T-helper 2 cell treated with Interferon-gamma antibody and Interleukin-4, amounts not matched to agents 5 μg/mL and 100 μg/mL, for 36 hours (primary cell): Measurements from ENCODE around the gene B9D1.

Experiments
- DNase-seq: peaks from one replicate; pipeline ENCODE4 v3.0.0; 2021; ENCODE audit warnings: low spot score
- H3K27ac Mint-ChIP-seq: one replicate; pipeline ENCODE4 v1.8.0; 2021; ENCODE audit warnings: mild to moderate bottlenecking, mixed read lengths
- H3K27me3 Mint-ChIP-seq: one replicate; pipeline ENCODE4 v1.8.0; 2021; ENCODE audit warnings: low read depth, mixed read lengths
- H3K36me3 Mint-ChIP-seq: one replicate; pipeline ENCODE4 v1.8.0; 2021; ENCODE audit warnings: low read depth, mixed read lengths
- H3K4me1 Mint-ChIP-seq: one replicate; pipeline ENCODE4 v1.8.0; 2021; ENCODE audit warnings: low read depth, mixed read lengths
- H3K4me3 Mint-ChIP-seq: one replicate; pipeline ENCODE4 v1.8.0; 2022; ENCODE audit warnings: mild to moderate bottlenecking, moderate library complexity, mixed read lengths
- H3K9me3 Mint-ChIP-seq: one replicate; pipeline ENCODE4 v1.8.0; 2021; ENCODE audit warnings: mixed read lengths

B9D1 gene

GRCh38 chr17:19399750-19400450 is 37.4 kb upstream of the B9D1 start:
- Mint-ChIP-seq H3K4me1 (peaks cover 2% of the 10 kb centered on the region), H3K9me3 (no peaks in the 10 kb centered on the region), H3K27ac (no peak overlapping the region)

GRCh38 chr17:19398301-19399181 is 36.0 kb upstream of the B9D1 start:
- no peak overlapping the region for H3K4me3 Mint-ChIP-seq
- H3K4me1 Mint-ChIP-seq: peaks cover 2% of the 10 kb centered on the region
- no peak for DNase-seq
- peaks cover 21% of the 10 kb centered on the region for H3K27me3 Mint-ChIP-seq
- H3K36me3 Mint-ChIP-seq: no peaks in the 10 kb centered on the region
- no peaks in the 10 kb centered on the region for H3K9me3 Mint-ChIP-seq
- H3K27ac Mint-ChIP-seq: no peak overlapping the region

More at GRCh38 chr17:19399750-19400450, 37.4 kb upstream of the B9D1 start:
- no peaks in the 10 kb centered on the region for H3K36me3 Mint-ChIP-seq
- no peak for DNase-seq
- H3K4me3 Mint-ChIP-seq: no peak overlapping the region
- H3K27me3 Mint-ChIP-seq: peaks cover 13% of the 10 kb centered on the region

- Mint-ChIP-seq H3K4me3 (no peak overlapping the region), H3K36me3 (no peaks in the 10 kb centered on the region), H3K27me3 (peaks cover 29% of the 10 kb centered on the region), H3K9me3 (no peaks in the 10 kb centered on the region), H3K27ac (no peak overlapping the region), H3K4me1 (peaks cover 2% of the 10 kb centered on the region)
- no peak for DNase-seq
Measured at GRCh38 chr17:19397556-19398041, 35.1 kb upstream of the B9D1 start.

GRCh38 chr17:19392303-19392702 is 29.8 kb upstream of the B9D1 start:
- H3K27ac Mint-ChIP-seq: no peak overlapping the region
- no peak overlapping the region for H3K4me3 Mint-ChIP-seq
- H3K27me3 Mint-ChIP-seq: peaks cover 37% of the 10 kb centered on the region
- no peaks in the 10 kb centered on the region for H3K4me1 Mint-ChIP-seq
- H3K36me3 Mint-ChIP-seq: no peaks in the 10 kb centered on the region
- H3K9me3 Mint-ChIP-seq: no peaks in the 10 kb centered on the region
- no peak for DNase-seq

- Mint-ChIP-seq H3K27ac (no peak overlapping the region), H3K9me3 (no peaks in the 10 kb centered on the region), H3K27me3 (peaks cover 33% of the 10 kb centered on the region), H3K4me1 (no peaks in the 10 kb centered on the region), H3K36me3 (no peaks in the 10 kb centered on the region), H3K4me3 (no peak overlapping the region)
- no peak for DNase-seq
Measured at GRCh38 chr17:19391432-19391831, 28.9 kb upstream of the B9D1 start.

- no peaks in the 10 kb centered on the region for H3K36me3 Mint-ChIP-seq
- H3K27ac Mint-ChIP-seq: no peak overlapping the region
- H3K27me3 Mint-ChIP-seq: peaks cover 32% of the 10 kb centered on the region
- no peak for DNase-seq
- no peaks in the 10 kb centered on the region for H3K9me3 Mint-ChIP-seq
- H3K4me3 Mint-ChIP-seq: no peak overlapping the region
- no peaks in the 10 kb centered on the region for H3K4me1 Mint-ChIP-seq
Measured at GRCh38 chr17:19390951-19391350, 28.4 kb upstream of the B9D1 start.

GRCh38 chr17:19388791-19389785 is 26.6 kb upstream of the B9D1 start:
- no peak overlapping the region for H3K4me3 Mint-ChIP-seq
- peaks cover 6% of the 10 kb centered on the region for H3K36me3 Mint-ChIP-seq
- no peak for DNase-seq
- H3K27ac Mint-ChIP-seq: no peak overlapping the region
- peaks cover 3% of the 10 kb centered on the region for H3K4me1 Mint-ChIP-seq
- peaks cover 23% of the 10 kb centered on the region for H3K27me3 Mint-ChIP-seq
- H3K9me3 Mint-ChIP-seq: no peaks in the 10 kb centered on the region

GRCh38 chr17:19387921-19388521 is 25.5 kb upstream of the B9D1 start:
- H3K9me3 Mint-ChIP-seq: no peaks in the 10 kb centered on the region
- H3K4me3 Mint-ChIP-seq: no peak overlapping the region
- peaks cover 3% of the 10 kb centered on the region for H3K4me1 Mint-ChIP-seq
- peaks cover 15% of the 10 kb centered on the region for H3K27me3 Mint-ChIP-seq
- H3K36me3 Mint-ChIP-seq: peaks cover 15% of the 10 kb centered on the region
- DNase-seq: no peak
- no peak overlapping the region for H3K27ac Mint-ChIP-seq

- no peaks in the 10 kb centered on the region for H3K9me3 Mint-ChIP-seq
- no peak within 1 kb of the TSS for H3K27ac Mint-ChIP-seq
- H3K4me1 Mint-ChIP-seq: peaks cover 3% of the 10 kb centered on the region
- H3K4me3 Mint-ChIP-seq: no peak within 1 kb of the TSS
- peaks cover 9% of the 10 kb centered on the region for H3K27me3 Mint-ChIP-seq
- peaks cover 21% of the 10 kb centered on the region for H3K36me3 Mint-ChIP-seq
- no peak for DNase-seq
Measured at GRCh38 chr17:19386974-19387920, 24.7 kb upstream of the B9D1 start, which contains the start of gene MFAP4. TSS of gene MFAP4 (minus strand) at chr17:19387190. CDS start at chr17:19387155, 35 bp downstream.

GRCh38 chr17:19386051-19386929 is 23.8 kb upstream of the B9D1 start:
- no peak for DNase-seq
- Mint-ChIP-seq H3K27me3 (peaks cover 9% of the 10 kb centered on the region), H3K4me3 (no peak overlapping the region), H3K4me1 (peaks cover 3% of the 10 kb centered on the region), H3K36me3 (peaks cover 24% of the 10 kb centered on the region), H3K9me3 (no peaks in the 10 kb centered on the region), H3K27ac (no peak overlapping the region)

- no peak overlapping the region for H3K27ac Mint-ChIP-seq
- no peak for DNase-seq
- H3K4me3 Mint-ChIP-seq: no peak overlapping the region
- peaks cover 31% of the 10 kb centered on the region for H3K36me3 Mint-ChIP-seq
- peaks cover 9% of the 10 kb centered on the region for H3K27me3 Mint-ChIP-seq
- H3K4me1 Mint-ChIP-seq: peaks cover 3% of the 10 kb centered on the region
- H3K9me3 Mint-ChIP-seq: no peaks in the 10 kb centered on the region
Measured at GRCh38 chr17:19385521-19385983, 23.0 kb upstream of the B9D1 start.
